MM.1S (cell line): ENCODE measurements around the gene DMRT3.

Experiments used
- DNase-seq: peaks from one replicate; pipeline ENCODE4 v3.0.0-alpha.2; 2015
- H2AFZ ChIP-seq: fragments of 300-600 bp; sonication (generic); 2 replicates; pipeline ENCODE4 v1.6.0; 2016; ENCODE audit warnings: antibody characterized with exemption, low read length
- H3F3A ChIP-seq: fragments of 300-600 bp; sonication (generic); 2 replicates; pipeline ENCODE4 v1.6.1; 2016; ENCODE audit warnings: mild to moderate bottlenecking, antibody characterized with exemption, low read length, moderate library complexity, mixed read lengths; ENCODE audit not compliant: insufficient read depth
- H3K27ac ChIP-seq: fragments of 300-600 bp; sonication (generic); 2 replicates; pipeline ENCODE4 v1.5.1; 2016; ENCODE audit warnings: mild to moderate bottlenecking, low read length
- H3K27me3 ChIP-seq: fragments of 300-600 bp; sonication (generic); replicated peaks from 2 replicates; pipeline ENCODE4 v1.6.0; 2016; ENCODE audit warnings: low read length; ENCODE audit not compliant: insufficient read depth
- H3K36me3 ChIP-seq: fragments of 300-600 bp; sonication (generic); replicated peaks from 2 replicates; pipeline ENCODE4 v1.6.1; 2016; ENCODE audit warnings: mild to moderate bottlenecking, low read length, mixed read lengths; ENCODE audit not compliant: insufficient read depth
- H3K4me1 ChIP-seq: fragments of 300-600 bp; sonication (generic); 2 replicates; pipeline ENCODE4 v1.6.1; 2016; ENCODE audit warnings: low read length, mixed read lengths
- H3K4me2 ChIP-seq: fragments of 300-600 bp; sonication (generic); 2 replicates; pipeline ENCODE4 v1.6.0; 2016; ENCODE audit warnings: low read depth, low read length
- H3K4me3 ChIP-seq: fragments of 300-600 bp; sonication (generic); 2 replicates; pipeline ENCODE4 v1.5.1; 2016; ENCODE audit warnings: low read length, mixed read lengths
- H3K79me2 ChIP-seq: fragments of 300-600 bp; sonication (generic); 2 replicates; pipeline ENCODE4 v1.6.1; 2016; ENCODE audit warnings: mixed run types, low read length, mixed read lengths
- H3K9ac ChIP-seq: fragments of 300-600 bp; sonication (generic); 2 replicates; pipeline ENCODE4 v1.6.1; 2016; ENCODE audit warnings: low read length, mixed read lengths
- H3K9me2 ChIP-seq: fragments of 300-600 bp; sonication (generic); replicated peaks from 2 replicates; pipeline ENCODE4 v1.6.1; 2016; ENCODE audit warnings: mild to moderate bottlenecking, low read length, mixed read lengths; ENCODE audit not compliant: insufficient read depth
- H3K9me3 ChIP-seq: fragments of 300-600 bp; sonication (generic); replicated peaks from 2 replicates; pipeline ENCODE4 v1.6.1; 2016; ENCODE audit warnings: mild to moderate bottlenecking, low read length, mixed read lengths; ENCODE audit not compliant: insufficient read depth
- H4K20me1 ChIP-seq: fragments of 300-600 bp; sonication (generic); 2 replicates; pipeline ENCODE4 v1.6.1; 2016; ENCODE audit warnings: mild to moderate bottlenecking, low read length, moderate library complexity, mixed read lengths; ENCODE audit not compliant: insufficient read depth
- CTCF ChIP-seq: fragments of 300-600 bp; sonication (generic); IDR thresholded peaks from 2 replicates; pipeline ENCODE4 v1.5.1; 2016; ENCODE audit warnings: antibody characterized with exemption, low read length, mixed read lengths
- EZH2 ChIP-seq: fragments of 300-600 bp; sonication (generic); optimal IDR thresholded peaks from 2 replicates; pipeline ENCODE3; 2017; ENCODE audit warnings: low read depth, mild to moderate bottlenecking, antibody characterized with exemption, low read length, mixed read lengths
- EZH2phosphoT487 ChIP-seq: fragments of 300-600 bp; sonication (generic); IDR thresholded peaks from 2 replicates; pipeline ENCODE4 v1.6.1; 2018; ENCODE audit warnings: antibody characterized with exemption, low read length

The DMRT3 gene

GRCh38 chr9:1028501-1029190 is 52.2 kb downstream of the DMRT3 start:
- H3K4me2 ChIP-seq = no peak overlapping the region
- TF ChIP-seq EZH2phosphoT487 = no peak
- TF ChIP-seq EZH2 = no peak
- no peak for TF ChIP-seq CTCF

GRCh38 chr9:1031951-1032601 is 55.6 kb downstream of the DMRT3 start:
- no peak overlapping the region for H3K9ac ChIP-seq
- no peaks in the 10 kb centered on the region for H3K36me3 ChIP-seq
- H3K4me3 ChIP-seq = no peak overlapping the region
- H3F3A ChIP-seq = no peaks in the 10 kb centered on the region
- H3K9me2 ChIP-seq = no peaks in the 10 kb centered on the region
- H3K4me1 ChIP-seq = no peaks in the 10 kb centered on the region
- no peaks in the 10 kb centered on the region for H3K9me3 ChIP-seq
- no peaks in the 10 kb centered on the region for H4K20me1 ChIP-seq
- no peaks in the 10 kb centered on the region for H3K27me3 ChIP-seq
- H3K79me2 ChIP-seq = no peaks in the 10 kb centered on the region
- H2AFZ ChIP-seq = no peak overlapping the region
- H3K27ac ChIP-seq = no peak overlapping the region
- no peak overlapping the region for H3K4me2 ChIP-seq
- no peak for DNase-seq
- TF ChIP-seq EZH2 (no peak), CTCF (no peak), EZH2phosphoT487 (no peak)

More at GRCh38 chr9:1028501-1029190, 52.2 kb downstream of the DMRT3 start:
- no peak overlapping the region for H3K27ac ChIP-seq
- H3K4me3 ChIP-seq = no peak overlapping the region
- no peak overlapping the region for H3K9ac ChIP-seq
- no peaks in the 10 kb centered on the region for H3K4me1 ChIP-seq
- H3K79me2 ChIP-seq = no peaks in the 10 kb centered on the region
- no peaks in the 10 kb centered on the region for H3K9me3 ChIP-seq
- no peaks in the 10 kb centered on the region for H3F3A ChIP-seq
- no peak overlapping the region for H2AFZ ChIP-seq
- H3K27me3 ChIP-seq = no peaks in the 10 kb centered on the region
- no peaks in the 10 kb centered on the region for H4K20me1 ChIP-seq
- no peak for DNase-seq
- H3K36me3 ChIP-seq = no peaks in the 10 kb centered on the region
- H3K9me2 ChIP-seq = no peaks in the 10 kb centered on the region

GRCh38 chr9:1034271-1034670 is 57.8 kb downstream of the DMRT3 start:
- Histone ChIP-seq H2AFZ (no peak overlapping the region), H3K4me2 (no peak overlapping the region), H3K27ac (no peak overlapping the region), H3F3A (no peaks in the 10 kb centered on the region), H3K27me3 (no peaks in the 10 kb centered on the region), H3K4me3 (no peak overlapping the region), H4K20me1 (no peaks in the 10 kb centered on the region), H3K9ac (no peak overlapping the region), H3K9me2 (no peaks in the 10 kb centered on the region), H3K9me3 (no peaks in the 10 kb centered on the region), H3K4me1 (no peaks in the 10 kb centered on the region), H3K36me3 (no peaks in the 10 kb centered on the region), H3K79me2 (no peaks in the 10 kb centered on the region)
- DNase-seq = no peak
- no peak for TF ChIP-seq EZH2
- TF ChIP-seq CTCF = no peak
- TF ChIP-seq EZH2phosphoT487 = no peak
